GM21515 (cell line): ENCODE data around the gene VCAN.
"Not testable (repeated sequence)": the region's sequence is repeated elsewhere in the genome, so short reads cannot be mapped to it uniquely, and the experiment has no call there.

Source experiments
- ATAC-seq: cut with Tn5 transposase; IDR thresholded peaks from one replicate; pipeline ENCODE4 v1.9.1; 2021; ENCODE audit not compliant: unreplicated experiment

The VCAN gene

DNA sequence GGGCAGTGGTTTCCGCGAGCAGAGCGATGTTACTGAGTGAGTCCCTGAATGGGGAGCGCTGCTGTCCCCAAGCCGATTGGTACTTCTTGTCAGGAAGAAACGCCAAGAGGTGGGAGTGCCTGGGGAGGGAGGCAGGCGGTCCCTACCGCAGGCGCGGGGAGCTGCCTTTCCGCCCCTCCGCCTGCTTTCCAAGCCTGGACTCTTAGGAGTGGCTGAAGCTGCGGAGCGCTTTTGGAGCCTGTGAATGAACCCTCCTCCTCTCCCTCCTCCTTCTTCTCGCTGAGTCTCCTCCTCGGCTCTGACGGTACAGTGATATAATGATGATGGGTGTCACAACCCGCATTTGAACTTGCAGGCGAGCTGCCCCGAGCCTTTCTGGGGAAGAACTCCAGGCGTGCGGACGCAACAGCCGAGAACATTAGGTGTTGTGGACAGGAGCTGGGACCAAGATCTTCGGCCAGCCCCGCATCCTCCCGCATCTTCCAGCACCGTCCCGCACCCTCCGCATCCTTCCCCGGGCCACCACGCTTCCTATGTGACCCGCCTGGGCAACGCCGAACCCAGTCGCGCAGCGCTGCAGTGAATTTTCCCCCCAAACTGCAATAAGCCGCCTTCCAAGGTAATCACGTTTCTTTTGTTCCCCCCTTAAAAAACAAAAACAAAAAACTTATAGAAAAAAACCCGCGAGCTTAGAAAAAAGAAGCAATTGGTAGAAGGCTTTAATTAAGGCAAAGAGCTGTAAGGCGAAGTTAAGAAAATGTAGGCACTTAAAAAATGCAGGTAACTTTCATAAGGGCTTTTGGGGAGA lies at the start of gene VCAN:
VCAN (plus strand) TSS at position 340 of the 808 bp plus-strand sequence. CDS start 11,775 bp downstream, outside the sequence.
- no peak for ATAC-seq

DNA sequence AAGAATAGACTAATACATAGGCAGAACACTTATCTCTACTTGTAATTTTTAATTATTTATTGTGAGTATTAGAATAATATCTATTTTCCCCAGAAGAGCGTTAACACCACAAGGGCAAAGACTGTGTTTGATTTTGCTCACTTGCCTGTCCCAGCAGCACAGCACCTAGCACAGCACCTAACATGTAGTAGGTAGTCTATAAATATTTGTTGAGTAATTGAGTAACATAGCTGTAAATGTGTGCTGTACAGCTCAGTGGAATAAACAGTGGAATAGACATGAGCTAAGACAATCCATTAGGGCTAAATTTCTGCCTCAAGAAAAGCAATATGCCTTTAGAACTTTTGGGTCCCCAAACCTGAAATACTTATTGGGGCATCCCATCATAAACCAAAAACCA lies 49.3 kb upstream of the VCAN start:
- ATAC-seq: no peak

DNA sequence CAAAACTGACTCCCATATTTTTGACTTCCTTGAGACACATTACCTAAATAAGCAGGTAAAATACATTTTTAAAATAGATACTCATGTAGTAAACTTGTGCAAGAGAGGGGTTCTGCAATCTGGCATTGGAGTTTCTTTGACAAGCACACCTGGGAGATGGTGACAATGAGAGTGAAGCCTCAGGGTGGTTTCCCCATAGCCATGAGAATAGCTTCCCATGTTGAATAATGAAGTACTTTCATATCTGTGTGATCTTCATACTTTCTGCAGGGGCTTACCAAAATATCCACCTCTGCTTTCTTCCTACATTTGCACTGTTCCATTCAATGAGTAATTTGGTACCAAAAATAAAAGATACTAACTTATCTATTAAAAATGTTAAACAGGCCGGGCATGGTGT lies 44.7 kb upstream of the VCAN start:
- peak; percentile 58 for ATAC-seq

DNA sequence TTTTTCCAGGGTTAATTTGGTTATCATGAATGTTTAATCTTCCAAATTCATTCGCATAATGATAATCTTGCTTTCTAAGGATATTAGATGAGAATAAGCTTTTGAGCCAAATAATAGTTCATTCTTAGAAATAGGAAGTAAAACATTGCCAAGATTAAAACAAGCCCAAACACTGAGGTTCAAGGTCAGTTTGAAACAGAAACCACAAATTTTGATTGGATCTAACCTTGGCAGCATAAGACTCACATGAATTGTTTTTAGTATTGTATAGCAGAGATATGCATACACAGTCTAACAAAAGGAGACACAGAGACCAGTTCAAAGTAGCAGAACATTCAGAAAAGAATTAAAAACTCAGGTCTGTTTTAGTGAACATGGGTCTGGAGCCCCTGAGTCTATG lies 43.4 kb upstream of the VCAN start:
- no peak for ATAC-seq

DNA sequence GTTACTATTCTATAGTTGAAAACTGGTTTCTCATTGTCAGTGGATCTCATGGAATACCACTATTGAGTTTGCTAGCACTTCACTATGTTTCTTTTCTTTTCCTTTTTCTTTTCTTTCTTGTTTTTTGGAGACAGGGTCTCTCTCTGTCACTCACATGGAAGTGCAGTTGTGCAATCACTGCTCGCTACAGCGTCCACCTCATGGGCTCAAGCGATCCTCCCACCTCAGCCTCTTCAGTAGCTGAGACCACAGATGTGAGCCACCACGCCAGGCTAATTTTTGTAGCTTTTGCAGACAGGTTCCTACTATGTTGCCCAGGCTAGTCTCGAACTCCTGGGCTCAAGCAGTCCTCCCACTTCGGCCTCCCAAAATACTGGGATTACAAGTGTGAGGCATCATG lies 42.7 kb upstream of the VCAN start:
- no peak for ATAC-seq

DNA sequence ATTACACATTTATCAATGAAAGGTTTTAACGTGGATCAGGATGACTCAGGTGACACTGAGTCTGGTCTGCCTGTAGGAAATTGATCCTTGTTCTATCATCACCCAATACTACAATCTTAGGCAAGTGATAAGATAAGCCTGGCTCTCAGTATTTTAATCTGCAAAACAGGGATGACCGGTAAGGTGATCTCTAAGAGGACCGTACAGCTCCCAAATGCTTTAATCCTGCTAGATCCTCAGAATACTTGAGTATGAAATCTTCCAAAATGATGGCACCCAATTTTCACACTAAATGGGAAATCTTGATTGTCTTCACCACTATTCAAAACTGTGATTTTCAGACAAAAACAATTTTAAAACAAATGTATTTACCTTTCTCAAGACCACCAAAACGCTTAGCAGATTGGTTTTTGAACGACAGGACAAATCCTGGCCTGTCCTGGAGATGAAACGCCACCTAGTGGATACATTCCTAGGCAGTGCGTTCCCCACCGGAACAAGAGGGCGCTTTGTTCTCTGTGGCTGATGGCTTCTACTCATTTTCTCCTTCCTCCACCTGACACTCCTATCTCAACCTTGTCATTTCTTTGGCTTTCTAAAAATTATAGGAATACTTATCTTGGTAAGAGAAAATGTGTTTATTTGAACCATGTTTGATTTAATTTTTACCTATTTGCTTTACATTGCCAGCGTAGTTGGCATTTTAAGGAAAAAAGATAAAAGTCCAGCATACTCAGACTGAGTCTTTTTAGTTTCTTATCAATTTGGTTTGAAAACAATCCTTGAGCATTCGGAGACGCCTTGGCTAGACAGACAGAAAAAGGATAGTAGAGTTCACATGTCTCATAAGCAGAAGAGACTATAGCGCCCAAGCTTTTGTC lies 41.2 kb upstream of the VCAN start:
- peak; percentile 78 for ATAC-seq

DNA sequence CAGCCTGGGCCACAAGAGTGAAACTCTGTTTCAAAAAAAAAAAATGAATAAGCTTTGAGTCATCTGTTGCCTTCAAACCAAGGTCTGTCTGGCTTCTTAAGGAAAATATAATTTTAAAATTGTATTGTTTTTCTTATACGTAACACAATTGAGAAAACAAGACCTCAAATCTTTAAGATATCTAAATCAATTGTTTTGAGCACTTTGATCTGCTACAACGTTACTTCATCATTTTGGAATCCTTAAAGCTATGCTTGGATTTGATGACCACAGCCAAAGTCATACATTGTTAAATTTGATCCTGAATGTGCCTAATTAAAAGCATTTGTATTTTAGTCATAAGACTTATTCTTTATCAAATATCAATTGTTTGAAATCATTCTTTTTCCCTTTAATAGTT lies 37.7 kb upstream of the VCAN start:
- no peak for ATAC-seq

DNA sequence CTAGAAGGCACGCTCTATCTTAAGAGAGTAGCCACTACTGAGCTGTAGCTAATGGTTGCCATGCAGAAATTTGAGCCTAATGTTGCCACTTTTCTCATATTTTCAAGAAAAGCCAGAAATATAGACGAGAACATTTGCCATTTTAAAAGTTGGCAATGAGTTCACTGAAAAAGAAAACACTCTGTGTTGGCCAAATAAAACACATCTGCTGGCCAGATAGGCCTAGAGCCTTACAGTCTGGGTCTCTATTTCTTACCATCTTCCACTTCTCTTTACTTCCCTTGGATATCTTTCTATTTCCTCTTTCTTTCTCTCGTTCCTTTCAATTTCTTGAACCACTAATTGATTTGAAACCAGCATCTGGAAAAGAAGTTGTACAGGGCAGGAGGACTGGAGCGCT lies 36.6 kb upstream of the VCAN start:
- no peak for ATAC-seq

DNA sequence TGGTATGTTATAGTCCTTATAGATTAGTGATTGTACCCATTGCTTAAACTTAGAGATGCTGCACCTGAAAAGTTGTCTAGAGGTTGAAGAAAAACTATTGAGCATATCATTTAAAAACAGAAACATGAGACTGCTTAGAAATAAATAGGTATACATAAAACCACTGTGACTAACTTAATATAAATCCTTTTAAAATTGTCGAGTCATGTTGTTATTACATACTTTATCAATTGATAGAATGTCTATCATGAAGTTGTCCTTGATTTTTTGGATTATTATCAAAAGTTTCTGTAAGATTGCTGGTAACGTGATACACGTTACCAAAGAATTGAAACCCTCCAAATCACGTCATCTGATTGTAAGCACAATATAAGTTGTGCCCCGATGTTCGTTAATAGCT lies 35.3 kb upstream of the VCAN start:
- ATAC-seq: no peak

DNA sequence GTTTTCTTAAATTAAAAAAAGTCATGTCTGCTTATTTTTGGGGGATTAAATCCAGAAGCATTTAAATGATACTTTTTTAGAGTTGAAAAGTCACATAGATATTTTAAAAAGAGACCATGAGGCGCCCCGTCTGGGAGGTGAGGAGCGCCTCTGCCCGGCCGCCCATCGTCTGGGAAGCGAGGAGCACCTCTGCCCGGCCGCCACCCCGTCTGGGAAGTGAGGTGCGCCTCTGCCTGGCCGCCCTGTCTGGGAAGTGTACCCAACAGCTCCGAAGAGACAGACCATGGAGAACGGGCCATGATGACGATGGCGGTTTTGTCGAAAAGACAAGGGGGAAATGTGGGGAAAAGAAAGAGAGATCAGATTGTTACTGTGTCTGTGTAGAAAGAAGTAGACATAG lies 33.8 kb upstream of the VCAN start:
- not testable (repeated sequence) for ATAC-seq

DNA sequence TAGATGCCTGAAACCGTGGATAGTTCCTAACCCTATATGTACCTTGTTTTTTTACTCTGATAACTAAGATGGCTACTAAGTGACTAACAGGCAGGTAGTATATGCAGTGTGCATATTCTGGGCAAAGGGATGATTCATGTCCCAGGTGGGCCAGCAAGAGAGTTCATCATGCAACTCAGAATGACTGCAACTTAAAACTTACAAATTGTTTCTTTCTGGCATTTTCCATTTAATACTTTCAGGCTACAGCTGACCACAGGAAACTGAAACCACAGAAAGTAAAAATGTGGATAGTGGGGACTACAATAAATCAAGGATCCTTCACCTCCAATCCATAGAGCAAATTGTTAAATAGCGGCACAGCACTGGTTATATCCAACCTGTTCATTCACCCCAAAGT lies 30.7 kb upstream of the VCAN start:
- no peak for ATAC-seq

DNA sequence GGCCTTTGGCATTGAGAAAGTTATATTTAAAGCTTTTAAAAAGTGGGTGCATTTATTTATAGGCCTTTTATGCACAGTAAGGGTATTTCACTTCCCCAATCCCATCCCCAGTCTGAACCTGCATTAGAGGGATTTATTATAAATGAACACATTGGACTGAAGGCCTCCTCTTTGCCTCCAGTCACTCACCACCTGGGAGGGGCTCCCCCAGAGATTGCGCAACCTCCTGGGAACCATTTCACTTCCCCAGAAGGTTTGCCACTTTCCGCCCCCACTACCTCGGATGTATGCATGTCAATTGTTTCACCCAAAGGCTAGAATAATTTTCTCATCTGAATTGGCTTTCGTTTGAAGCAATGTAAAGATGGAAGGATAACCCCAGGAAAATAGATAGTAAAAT lies 29.8 kb upstream of the VCAN start:
- ATAC-seq: no peak

DNA sequence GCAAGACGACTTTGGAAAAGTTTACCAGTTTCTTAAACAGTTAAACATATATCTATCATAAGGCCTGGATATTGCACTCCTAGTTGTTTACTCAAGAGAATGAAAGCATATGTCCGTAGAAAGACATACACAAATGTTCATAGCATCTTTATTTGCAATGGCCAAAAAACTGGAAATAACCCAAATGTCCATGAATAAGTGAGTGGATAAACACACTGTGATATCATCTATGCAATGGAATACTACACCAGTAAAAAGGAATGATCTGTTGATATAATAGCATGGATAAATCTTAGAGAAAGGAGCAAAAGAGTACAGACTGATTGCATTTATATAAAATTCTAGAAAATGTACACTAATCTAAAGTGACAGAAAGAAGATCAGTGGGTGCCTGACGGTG lies 28.0 kb upstream of the VCAN start:
- no peak for ATAC-seq

DNA sequence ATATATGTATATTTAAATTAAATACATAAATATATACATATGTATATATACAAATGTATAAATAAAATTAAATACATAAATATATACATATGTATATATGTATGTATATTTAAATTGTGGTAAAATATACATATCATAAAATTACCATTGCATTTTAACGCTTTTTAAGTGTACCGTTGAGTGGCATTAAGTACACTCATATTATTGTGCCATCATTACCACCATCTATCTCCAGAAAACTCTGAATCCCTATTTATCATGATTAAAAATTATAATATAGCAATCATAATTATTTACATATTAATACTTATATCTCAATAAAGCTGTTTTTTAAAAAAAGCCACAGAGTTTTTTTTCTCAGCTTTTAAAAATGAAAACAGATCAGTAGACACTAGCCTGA lies 27.1 kb upstream of the VCAN start:
- ATAC-seq: no peak

DNA sequence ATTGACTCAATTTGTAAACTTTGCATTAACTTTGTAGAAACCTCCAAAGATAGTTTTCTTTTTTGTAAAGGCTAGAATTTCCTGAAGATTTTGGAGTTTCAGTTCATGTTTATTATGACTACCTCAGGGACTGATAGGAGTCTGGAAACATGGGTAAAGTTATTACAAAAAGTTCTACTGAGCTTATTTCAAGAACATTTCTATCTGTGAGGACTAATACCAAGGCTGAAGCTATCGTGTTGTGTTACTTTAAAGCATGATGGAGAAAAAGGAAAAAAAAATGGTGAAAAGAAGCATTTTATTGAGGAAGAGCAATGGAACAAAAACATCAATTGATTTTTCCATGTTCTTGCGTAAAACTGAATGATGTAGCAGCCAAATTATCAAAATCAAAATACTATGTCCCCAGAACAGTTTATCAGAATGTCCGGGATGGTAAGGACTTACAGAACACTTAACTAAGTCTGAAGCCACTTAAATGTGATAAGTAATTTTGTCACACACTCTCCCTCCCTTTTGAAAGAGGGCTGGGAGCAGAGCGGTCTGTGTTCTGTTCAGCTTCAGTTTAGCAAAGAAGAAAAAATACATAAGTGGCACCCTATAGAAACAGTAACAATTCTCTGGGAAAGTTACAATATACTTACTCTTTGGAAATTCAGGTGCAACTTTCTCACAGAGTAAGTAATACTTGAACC lies 25.1 kb upstream of the VCAN start:
- no peak for ATAC-seq

DNA sequence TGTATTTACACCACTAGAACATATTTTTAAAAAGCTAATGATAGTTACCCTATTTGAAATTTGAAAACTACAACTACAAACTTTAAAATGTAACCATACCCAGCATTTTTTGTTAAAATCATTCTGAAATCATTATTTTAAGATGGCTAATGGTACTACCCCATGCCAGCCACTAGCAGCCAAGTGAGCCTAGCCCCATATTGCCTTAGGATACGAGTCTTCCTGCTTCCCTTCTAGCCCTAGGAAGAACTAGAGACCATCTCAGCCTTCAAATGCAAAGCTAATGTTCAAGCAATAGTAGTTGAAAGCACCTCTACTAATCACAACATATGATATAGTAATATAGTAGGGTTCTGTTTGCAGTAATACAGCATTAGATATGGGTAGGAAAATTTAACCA lies 24.0 kb upstream of the VCAN start:
- ATAC-seq: no peak

DNA sequence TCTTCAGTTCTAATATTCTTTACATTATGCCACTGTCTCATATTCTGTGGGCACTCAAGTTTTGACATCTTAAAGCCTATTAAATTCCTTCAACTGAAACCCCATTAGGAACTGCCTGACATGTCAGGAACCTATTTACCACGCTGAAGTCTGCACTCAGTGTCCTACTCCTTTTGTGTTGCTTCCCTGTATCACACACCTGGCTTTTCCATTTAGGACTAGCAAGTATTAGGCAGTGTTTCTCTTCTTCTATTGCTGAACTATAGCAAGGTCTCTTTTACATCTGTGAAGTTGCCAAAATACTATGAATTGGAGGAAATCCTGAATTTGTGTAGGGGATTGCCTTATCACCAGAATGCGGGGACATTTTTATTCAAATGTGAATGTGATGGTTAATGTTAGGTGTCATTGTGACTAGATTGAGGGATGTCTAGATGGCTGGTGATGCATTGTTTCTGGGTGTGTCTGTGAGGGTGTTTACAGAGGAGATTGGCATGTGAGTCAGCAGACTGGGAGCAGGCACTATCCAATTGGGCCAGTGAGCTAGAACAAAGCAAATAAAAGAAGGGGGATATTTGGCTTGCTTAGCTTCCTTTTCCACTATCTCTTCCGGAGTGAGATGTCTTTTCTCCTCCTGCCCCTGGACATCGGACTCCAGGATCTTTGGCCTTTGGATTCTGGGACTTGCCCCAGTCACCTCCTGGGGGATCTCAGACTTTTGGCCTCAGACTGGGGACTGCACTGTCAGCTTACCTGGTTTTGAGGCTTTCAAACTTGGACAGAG lies 21.2 kb upstream of the VCAN start:
- ATAC-seq: no peak

DNA sequence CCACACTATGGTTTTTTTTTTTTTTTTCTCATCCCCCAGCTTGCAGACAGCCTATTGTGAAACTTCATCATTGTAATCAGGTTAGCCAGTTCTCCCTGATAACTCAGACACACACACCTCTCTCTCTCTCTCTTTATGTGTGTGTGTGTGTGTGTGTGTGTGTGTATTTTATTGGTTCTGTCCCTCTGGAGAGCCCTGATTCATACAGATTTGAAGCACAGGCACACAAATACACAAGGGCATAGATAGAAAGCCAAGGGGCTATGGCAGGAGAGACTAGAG lies 20.6 kb upstream of the VCAN start:
- ATAC-seq: no peak

DNA sequence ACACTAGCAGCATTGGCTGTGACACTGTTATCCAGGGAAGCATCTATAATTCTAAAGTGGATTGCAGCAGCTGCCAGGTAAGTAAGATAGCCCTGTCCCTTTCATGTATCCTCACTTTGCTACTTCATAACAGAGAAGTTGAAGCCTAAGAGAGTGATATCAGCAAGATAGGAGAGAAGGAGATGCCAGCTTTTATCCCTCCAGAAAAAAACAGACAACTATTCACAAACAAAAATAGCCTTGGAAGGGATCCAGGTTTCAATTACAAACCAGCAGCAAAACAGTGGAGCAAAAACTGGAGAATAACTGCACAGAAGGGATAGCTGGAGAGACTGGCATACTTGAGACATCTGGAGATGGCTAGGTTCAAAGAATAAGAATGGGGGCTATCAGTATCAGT lies 19.6 kb upstream of the VCAN start:
- ATAC-seq: no peak

DNA sequence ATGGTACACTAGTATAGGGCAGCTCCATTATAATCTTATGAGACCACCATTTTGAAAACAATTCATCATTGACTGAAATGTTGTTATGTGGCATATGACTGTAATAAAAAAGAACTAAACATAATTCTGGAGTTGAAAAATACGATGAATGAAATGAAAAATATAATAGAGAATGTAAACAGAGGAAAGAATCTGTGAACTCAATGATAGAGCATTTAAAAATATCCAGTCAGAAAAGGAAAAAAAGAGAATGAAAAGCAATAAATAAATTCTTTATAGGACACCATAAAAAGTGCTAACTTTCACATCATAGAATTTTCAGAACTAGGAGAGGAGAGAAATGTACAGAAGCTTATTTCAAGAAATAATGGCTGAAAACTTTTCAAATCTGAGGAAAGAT lies 17.6 kb upstream of the VCAN start:
- ATAC-seq: no peak

DNA sequence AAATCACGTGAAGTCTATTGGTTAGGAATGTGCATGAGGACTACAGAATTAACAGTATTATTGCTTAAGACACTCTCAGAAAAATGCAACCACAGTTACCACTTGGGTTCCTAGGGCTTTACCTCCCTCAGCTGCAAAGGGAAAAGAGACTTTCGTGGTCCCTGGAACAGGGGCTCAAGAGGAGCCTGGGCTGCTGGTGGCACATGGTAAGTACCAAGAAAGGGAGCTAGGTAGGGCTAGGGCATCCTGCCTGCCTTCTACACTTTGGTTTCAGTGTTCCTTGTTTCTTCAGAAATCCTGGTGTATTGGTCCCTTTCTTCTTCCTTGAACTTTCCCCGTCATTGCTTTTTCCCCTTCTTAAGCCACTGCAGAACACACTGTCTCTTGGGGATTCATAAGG lies 7.3 kb upstream of the VCAN start:
- ATAC-seq: no peak
